ENCODE data around the gene RBBP8. TPM values are rescaled to one million over a fixed set of nuclear protein-coding genes. Genes with fewer than 3 reads are reported as not detected.
A peak's percentile ranks its signal among the peaks of the same experiment; 100 is the strongest.

The RBBP8 gene
- total RNA-seq, 2 experiments from 2014 or later, result 81.5 to 85.3 TPM

GRCh38 chr18:23072079-23072478 lies 139.0 kb downstream of the RBBP8 start:
- Mint-ChIP-seq H3K4me3 (no peak overlapping the region), H3K27ac (peak overlapping the region; percentile 78), H3K9me3 (peaks cover 10% of the 10 kb centered on the region), H3K27me3 (no peaks in the 10 kb centered on the region), H3K4me1 (peaks cover 44% of the 10 kb centered on the region), H3K36me3 (peaks cover 20% of the 10 kb centered on the region)
- DNase-seq, result no peak

- H3K27me3 Mint-ChIP-seq, result no peaks in the 10 kb centered on the region
- H3K4me3 Mint-ChIP-seq, result no peak overlapping the region
- peaks cover 9% of the 10 kb centered on the region for H3K9me3 Mint-ChIP-seq
- no peak for DNase-seq
- peaks cover 20% of the 10 kb centered on the region for H3K36me3 Mint-ChIP-seq
- H3K27ac Mint-ChIP-seq, result no peak overlapping the region
- peaks cover 39% of the 10 kb centered on the region for H3K4me1 Mint-ChIP-seq
Measured at GRCh38 chr18:23073996-23074606, 141.0 kb downstream of the RBBP8 start.

Other genes with a start within 250 kb of the RBBP8 start
- gene CABLES1, start 202.2 kb downstream of the RBBP8 start, total RNA-seq, result 10 to 100 TPM; 10.0 to 11.8 TPM

Measured in activated naive CD8-positive, alpha-beta T cell treated with anti-CD3 and anti-CD28 coated beads for 36 hours (primary cell).